PC-9 (cell line): Measurements from ENCODE around the gene PMM2. TPM values are rescaled to one million over a fixed set of nuclear protein-coding genes. Genes with fewer than 3 reads are reported as not detected.
A peak's percentile ranks its signal among the peaks of the same experiment; 100 is the strongest.

Experiments used
- BruUV-seq: library from RNA; stranded (reverse); fragments of 400-500 nt; replicated peaks from 2 replicates; lab custom pipeline; 2021; lab: Mats Ljungman, UMichigan
- CTCF ChIA-PET: fragments of 300-600 bp; sonication (Branson Sonifier 250); formaldehyde crosslinking; loops from one replicate; lab custom pipeline; 2022; ENCODE audit warnings: antibody characterized with exemption; lab: Charles Lee
- POLR2A ChIA-PET: fragments of 300-600 bp; sonication (Branson Sonifier 250); formaldehyde crosslinking; loops from one replicate; lab custom pipeline; 2022; ENCODE audit warnings: antibody characterized with exemption; ENCODE audit not compliant: unreplicated experiment; lab: Charles Lee
- DNase-seq, 2 experiments: peaks; one replicate each; pipeline versions ENCODE4 v3.0.0 to v3.0.0-alpha.2; 2015 to 2022; ENCODE audit warnings: mixed read lengths in 1 of 2
- H2AFZ ChIP-seq: fragments of 200-600 bp; sonication (generic); 2 replicates; pipeline ENCODE4 v1.8.1; 2017; ENCODE audit warnings: antibody characterized with exemption
- H3F3A ChIP-seq: fragments of 200-600 bp; sonication (generic); 2 replicates; pipeline ENCODE4 v1.8.1; 2017; ENCODE audit warnings: antibody characterized with exemption, mild to moderate bottlenecking, low read depth; ENCODE audit not compliant: insufficient read depth
- H3K27ac ChIP-seq: fragments of 200-600 bp; sonication (generic); 2 replicates; pipeline ENCODE4 v1.6.1; 2016; ENCODE audit warnings: mixed run types
- H3K27me3 ChIP-seq: fragments of 200-600 bp; sonication (generic); 2 replicates; pipeline ENCODE4 v1.6.1; 2016; ENCODE audit warnings: low read depth, mixed run types; ENCODE audit not compliant: insufficient read depth
- H3K36me3 ChIP-seq: fragments of 200-600 bp; sonication (generic); 2 replicates; pipeline ENCODE4 v1.6.1; 2016; ENCODE audit warnings: low read depth, mixed run types
- H3K4me1 ChIP-seq: fragments of 200-600 bp; sonication (generic); replicated peaks from 2 replicates; pipeline ENCODE4 v1.6.1; 2016; ENCODE audit warnings: mixed run types; ENCODE audit not compliant: insufficient read depth
- H3K4me2 ChIP-seq: fragments of 200-600 bp; sonication (generic); 2 replicates; pipeline ENCODE4 v1.6.1; 2017; ENCODE audit warnings: mixed run types
- H3K4me3 ChIP-seq: fragments of 200-600 bp; sonication (generic); 2 replicates; pipeline ENCODE4 v1.6.1; 2016; ENCODE audit warnings: mixed run types
- H3K79me2 ChIP-seq: fragments of 200-600 bp; sonication (generic); 2 replicates; pipeline ENCODE4 v1.6.1; 2017; ENCODE audit warnings: low read depth, mixed run types
- H3K9me2 ChIP-seq: fragments of 200-600 bp; sonication (generic); 2 replicates; pipeline ENCODE4 v1.8.1; 2017; ENCODE audit warnings: mild to moderate bottlenecking; ENCODE audit not compliant: insufficient read depth
- H3K9me3 ChIP-seq: fragments of 200-600 bp; sonication (generic); 2 replicates; pipeline ENCODE4 v1.8.1; 2016; ENCODE audit warnings: low read depth; ENCODE audit not compliant: insufficient read depth
- H4K20me1 ChIP-seq: fragments of 200-600 bp; sonication (generic); 2 replicates; pipeline ENCODE4 v1.8.1; 2017; ENCODE audit not compliant: insufficient read depth
- CTCF ChIP-seq: fragments of 200-600 bp; sonication (generic); conservative IDR thresholded peaks from 2 replicates; pipeline ENCODE4 v1.6.1; 2017; ENCODE audit warnings: mixed run types, antibody characterized with exemption, mild to moderate bottlenecking, moderate library complexity
- EZH2 ChIP-seq: fragments of 200-600 bp; sonication (generic); IDR thresholded peaks from 2 replicates; pipeline ENCODE4 v1.8.0; 2017; ENCODE audit warnings: antibody characterized with exemption, low read depth
- intact Hi-C: fragments of 100-400 bp; cut with micrococcal nuclease; formaldehyde crosslinking; loops from one replicate; pipeline ENCODE4 v1.10.0; 2022; ENCODE audit not compliant: unreplicated experiment
- total RNA-seq: library from RNA; stranded (reverse); gene quantifications from 2 replicates; pipeline ENCODE4 v1.2.3, GENCODE V29; 2021

PMM2 gene
- total RNA-seq, 1 experiment from 2014 or later, result 54.4 TPM

GRCh38 chr16:8892101-8892575, 94.5 kb downstream of the PMM2 start:
- Histone ChIP-seq H3K4me2 (no peak overlapping the region), H3K27ac (no peak overlapping the region), H3K9me2 (no peaks in the 10 kb centered on the region), H4K20me1 (peaks cover 8% of the 10 kb centered on the region; the same call in 1 of the 2 replicates), H3K27me3 (no peaks in the 10 kb centered on the region), H3K36me3 (peaks cover 18% of the 10 kb centered on the region; the same call in 1 of the 2 replicates), H2AFZ (no peak overlapping the region), H3K4me3 (no peak overlapping the region), H3K4me1 (no peaks in the 10 kb centered on the region), H3K9me3 (no peaks in the 10 kb centered on the region), H3F3A (peaks cover 27% of the 10 kb centered on the region), H3K79me2 (no peaks in the 10 kb centered on the region)
- no peak for TF ChIP-seq CTCF
- TF ChIP-seq EZH2, result no peak
- no TSS peak for BruUV-seq
- ChIA-PET CTCF (no interaction called here), POLR2A (no interaction called here)
- intact Hi-C loops, result no loop called here
- DNase-seq, result no peak

- TF ChIP-seq EZH2 (no peak), CTCF (no peak)
- ChIA-PET POLR2A (no interaction called here), CTCF (no interaction called here)
- TSS peak; percentile 2 for BruUV-seq
- Histone ChIP-seq H3K79me2 (no peaks in the 10 kb centered on the region), H3K4me3 (no peak overlapping the region), H3K27me3 (no peaks in the 10 kb centered on the region), H4K20me1 (peaks cover 8% of the 10 kb centered on the region; the same call in 1 of the 2 replicates), H3K4me2 (no peak overlapping the region), H3K27ac (no peak overlapping the region), H3K9me2 (no peaks in the 10 kb centered on the region), H2AFZ (no peak overlapping the region), H3K9me3 (no peaks in the 10 kb centered on the region), H3F3A (peaks cover 22% of the 10 kb centered on the region; the same call in 1 of the 2 replicates), H3K4me1 (no peaks in the 10 kb centered on the region), H3K36me3 (peaks cover 21% of the 10 kb centered on the region)
- DNase-seq, result no peak
- intact Hi-C loops, result no loop called here
Measured at GRCh38 chr16:8893426-8893825, 95.8 kb downstream of the PMM2 start.

- intact Hi-C loops, result no loop called here
- Histone ChIP-seq H3K4me2 (no peak overlapping the region), H4K20me1 (peaks cover 14% of the 10 kb centered on the region), H3K4me3 (no peak overlapping the region), H3F3A (peaks cover 22% of the 10 kb centered on the region; the same call in 1 of the 2 replicates), H3K36me3 (peaks cover 28% of the 10 kb centered on the region), H3K79me2 (no peaks in the 10 kb centered on the region), H3K9me2 (no peaks in the 10 kb centered on the region), H3K27me3 (no peaks in the 10 kb centered on the region), H3K9me3 (no peaks in the 10 kb centered on the region), H3K4me1 (no peaks in the 10 kb centered on the region), H2AFZ (no peak overlapping the region), H3K27ac (no peak overlapping the region)
- BruUV-seq, result no TSS peak
- DNase-seq, result no peak
- TF ChIP-seq CTCF (no peak), EZH2 (no peak)
- CTCF ChIA-PET, result no interaction called here
- POLR2A ChIA-PET, result no interaction called here
Measured at GRCh38 chr16:8893976-8894690, 96.5 kb downstream of the PMM2 start.
